GM23338 (cell line): ENCODE data around the gene PKD1L1. TPM values are rescaled to one million over a fixed set of nuclear protein-coding genes. Genes with fewer than 3 reads are reported as not detected.

Experiments used
- ATAC-seq: fragments of 200-7000 bp; cut with Tn5 transposase; 3 replicates; pipeline ENCODE4 v1.9.1; 2020
- DNase-seq: peaks from one replicate; pipeline ENCODE4 v3.0.0-alpha.2; 2015; ENCODE audit warnings: low spot score
- H2AFZ ChIP-seq: fragments of 200-600 bp; sonication (generic); 2 replicates; pipeline ENCODE4 v1.8.0; 2016; ENCODE audit warnings: antibody characterized with exemption, mild to moderate bottlenecking, moderate library complexity
- H3F3A ChIP-seq: fragments of 200-600 bp; sonication (generic); replicated peaks from 2 replicates; pipeline ENCODE4 v1.8.0; 2017; ENCODE audit warnings: antibody characterized with exemption, mixed run types, low read depth
- H3K27ac ChIP-seq: fragments of 200-600 bp; sonication (generic); 2 replicates; pipeline ENCODE4 v1.6.1; 2016; ENCODE audit warnings: low read depth
- H3K27me3 ChIP-seq: fragments of 200-600 bp; sonication (generic); 2 replicates; pipeline ENCODE4 v1.8.0; 2016; ENCODE audit warnings: mild to moderate bottlenecking, mixed run types, moderate library complexity; ENCODE audit not compliant: insufficient read depth
- H3K36me3 ChIP-seq: fragments of 200-600 bp; sonication (generic); 2 replicates; pipeline ENCODE4 v1.8.0; 2016; ENCODE audit warnings: mild to moderate bottlenecking; ENCODE audit not compliant: insufficient read depth
- H3K4me1 ChIP-seq: fragments of 200-600 bp; sonication (generic); 2 replicates; pipeline ENCODE4 v1.8.0; 2016; ENCODE audit warnings: mild to moderate bottlenecking, moderate library complexity; ENCODE audit not compliant: insufficient read depth
- H3K4me2 ChIP-seq: fragments of 200-600 bp; sonication (generic); 2 replicates; pipeline ENCODE4 v1.7.1; 2017; ENCODE audit warnings: mixed run types
- H3K4me3 ChIP-seq: fragments of 200-600 bp; sonication (generic); 2 replicates; pipeline ENCODE4 v1.6.1; 2016; ENCODE audit warnings: mixed run types
- H3K79me2 ChIP-seq: fragments of 200-600 bp; sonication (generic); replicated peaks from 2 replicates; pipeline ENCODE4 v1.8.0; 2017; ENCODE audit warnings: mild to moderate bottlenecking; ENCODE audit not compliant: insufficient read depth
- H3K9me2 ChIP-seq: fragments of 200-600 bp; sonication (generic); 2 replicates; pipeline ENCODE4 v1.8.0; 2017; ENCODE audit not compliant: insufficient read depth
- H4K20me1 ChIP-seq: fragments of 200-600 bp; sonication (generic); replicated peaks from 2 replicates; pipeline ENCODE4 v1.8.0; 2017; ENCODE audit warnings: mild to moderate bottlenecking; ENCODE audit not compliant: insufficient read depth
- H3K27ac Mint-ChIP-seq: 2 replicates; pipeline ENCODE4 v1.8.0; 2020; ENCODE audit warnings: inconsistent platforms, mild to moderate bottlenecking, moderate library complexity, mixed read lengths
- H3K27me3 Mint-ChIP-seq: 3 replicates; pipeline ENCODE4 v1.8.0; 2022; ENCODE audit warnings: low read depth, mild to moderate bottlenecking, moderate library complexity, mixed read lengths, inconsistent platforms; ENCODE audit not compliant: insufficient read depth, poor library complexity
- H3K36me3 Mint-ChIP-seq: 3 replicates; pipeline ENCODE4 v1.8.0; 2021; ENCODE audit warnings: low read depth, mild to moderate bottlenecking, inconsistent platforms, moderate library complexity, mixed read lengths
- H3K4me1 Mint-ChIP-seq: 3 replicates; pipeline ENCODE4 v1.8.0; 2020; ENCODE audit warnings: mild to moderate bottlenecking, inconsistent platforms, mixed read lengths
- H3K4me3 Mint-ChIP-seq: 3 replicates; pipeline ENCODE4 v1.8.0; 2021; ENCODE audit warnings: moderate library complexity, mild to moderate bottlenecking, inconsistent platforms, mixed read lengths
- H3K9me3 Mint-ChIP-seq: 3 replicates; pipeline ENCODE4 v1.8.0; 2020; ENCODE audit warnings: moderate library complexity, mild to moderate bottlenecking, inconsistent platforms, mixed read lengths
- CREB1 ChIP-seq: fragments of 250-450 bp; sonication (Bioruptor Pico); IDR thresholded peaks from 2 replicates; pipeline ENCODE4 v1.5.0; 2020; ENCODE audit warnings: low read depth, mild to moderate bottlenecking, moderate library complexity
- CTCF ChIP-seq, 2 experiments: fragments of 200-600 bp in 1 of 2; sonication (generic) in 1 of 2; conservative IDR thresholded peaks; 2 replicates each; pipeline versions ENCODE4 v1.5.1 to v1.6.1; 2016 to 2017; ENCODE audit warnings: antibody characterized with exemption in 2 of 2, low read depth in 2 of 2, mild to moderate bottlenecking in 2 of 2, moderate library complexity in 1 of 2
- ETS1 ChIP-seq: IDR thresholded peaks from 2 replicates; pipeline ENCODE4 v1.6.1; 2016; ENCODE audit warnings: antibody characterized with exemption
- STAT1 ChIP-seq: IDR thresholded peaks from one replicate; pipeline ENCODE4 v1.6.1; 2016; ENCODE audit warnings: antibody characterized with exemption; ENCODE audit not compliant: unreplicated experiment
- ZNF331 ChIP-seq: fragments of 250-450 bp; sonication (Bioruptor Pico); IDR thresholded peaks from 2 replicates; pipeline ENCODE4 v1.5.0; 2020; ENCODE audit warnings: low read depth, mild to moderate bottlenecking, moderate library complexity
- ZNF462 ChIP-seq: fragments of 250-450 bp; sonication (Bioruptor Pico); IDR thresholded peaks from 2 replicates; pipeline ENCODE4 v1.5.0; 2020; ENCODE audit warnings: mild to moderate bottlenecking, moderate library complexity
- polyA plus RNA-seq: library from polyadenylated mRNA; unstranded; fragments of >200 nt; fragmentation: Nextera tagmentation; extraction: Ambion mirVana; gene quantifications from 2 replicates; pipeline ENCODE4 v1.2.1, GENCODE V29; 2016
- total RNA-seq: library from RNA; depleted of rRNA; stranded (reverse); fragments of >200 nt; shearing (Covaris generic); gene quantifications from 2 replicates; pipeline ENCODE4 v1.2.3, GENCODE V29; 2014

Gene PKD1L1
- total and polyA plus RNA-seq, 2 experiments from 2014 or later, result 0.03 TPM; not detected in 1

- H3F3A ChIP-seq, result no peaks in the 10 kb centered on the region
- Mint-ChIP-seq H3K9me3 (no peaks in the 10 kb centered on the region), H3K36me3 (no peaks in the 10 kb centered on the region), H3K4me3 (no peak overlapping the region), H3K27me3 (peaks cover 2% of the 10 kb centered on the region), H3K27ac (no peak overlapping the region), H3K4me1 (no peaks in the 10 kb centered on the region; the same call in 2 of the 3 replicates)
- TF ChIP-seq ZNF331 (CRISPR knock-in tag) (no peak), STAT1 (no peak)
- no peak overlapping the region for H3K4me2 ChIP-seq
- no peaks in the 10 kb centered on the region for H4K20me1 ChIP-seq
- ATAC-seq, result no peak
- H3K27me3 ChIP-seq, result no peaks in the 10 kb centered on the region
- H3K4me1 ChIP-seq, result no peaks in the 10 kb centered on the region
- no peak for DNase-seq
- H2AFZ ChIP-seq, result no peak overlapping the region
- H3K4me3 ChIP-seq, result no peak overlapping the region
- H3K79me2 ChIP-seq, result no peaks in the 10 kb centered on the region
- no peak overlapping the region for H3K27ac ChIP-seq
- H3K9me2 ChIP-seq, result no peaks in the 10 kb centered on the region
- H3K36me3 ChIP-seq, result no peaks in the 10 kb centered on the region
Observed at GRCh38 chr7:47887016-47887640, 61.1 kb downstream of the PKD1L1 start.

- no peak overlapping the region for H3K27ac ChIP-seq
- Mint-ChIP-seq H3K36me3 (no peaks in the 10 kb centered on the region), H3K9me3 (no peaks in the 10 kb centered on the region), H3K27me3 (peaks cover 2% of the 10 kb centered on the region), H3K4me3 (no peak overlapping the region), H3K27ac (no peak overlapping the region), H3K4me1 (no peaks in the 10 kb centered on the region; the same call in 2 of the 3 replicates)
- H3F3A ChIP-seq, result no peaks in the 10 kb centered on the region
- H2AFZ ChIP-seq, result no peak overlapping the region
- ATAC-seq (no peak), DNase-seq (no peak)
- H3K79me2 ChIP-seq, result no peaks in the 10 kb centered on the region
- H3K27me3 ChIP-seq, result no peaks in the 10 kb centered on the region
- no peaks in the 10 kb centered on the region for H3K4me1 ChIP-seq
- H4K20me1 ChIP-seq, result no peaks in the 10 kb centered on the region
- no peak overlapping the region for H3K4me2 ChIP-seq
- no peak overlapping the region for H3K4me3 ChIP-seq
- no peaks in the 10 kb centered on the region for H3K9me2 ChIP-seq
- no peaks in the 10 kb centered on the region for H3K36me3 ChIP-seq
- TF ChIP-seq ZNF331 (CRISPR knock-in tag) (no peak), ETS1 (no peak), CREB1 (CRISPR knock-in tag) (no peak), CTCF (conservative IDR thresholded peaks at IDR 0.05; ENCODE audit: low read depth in 2 of 2) (no peak), ZNF462 (CRISPR knock-in tag) (no peak)
Observed at GRCh38 chr7:47885987-47886811, 62.1 kb downstream of the PKD1L1 start.
